SKM-1 treated with dmso at 0.1 percent for 144 hours (cell line): Measurements from ENCODE around the gene FBL.

Experiments
- DNase-seq: peaks from one replicate; lab custom pipeline; 2025; ENCODE audit not compliant: unreplicated experiment; lab: John Stamatoyannopoulos, UW

FBL gene

DNA sequence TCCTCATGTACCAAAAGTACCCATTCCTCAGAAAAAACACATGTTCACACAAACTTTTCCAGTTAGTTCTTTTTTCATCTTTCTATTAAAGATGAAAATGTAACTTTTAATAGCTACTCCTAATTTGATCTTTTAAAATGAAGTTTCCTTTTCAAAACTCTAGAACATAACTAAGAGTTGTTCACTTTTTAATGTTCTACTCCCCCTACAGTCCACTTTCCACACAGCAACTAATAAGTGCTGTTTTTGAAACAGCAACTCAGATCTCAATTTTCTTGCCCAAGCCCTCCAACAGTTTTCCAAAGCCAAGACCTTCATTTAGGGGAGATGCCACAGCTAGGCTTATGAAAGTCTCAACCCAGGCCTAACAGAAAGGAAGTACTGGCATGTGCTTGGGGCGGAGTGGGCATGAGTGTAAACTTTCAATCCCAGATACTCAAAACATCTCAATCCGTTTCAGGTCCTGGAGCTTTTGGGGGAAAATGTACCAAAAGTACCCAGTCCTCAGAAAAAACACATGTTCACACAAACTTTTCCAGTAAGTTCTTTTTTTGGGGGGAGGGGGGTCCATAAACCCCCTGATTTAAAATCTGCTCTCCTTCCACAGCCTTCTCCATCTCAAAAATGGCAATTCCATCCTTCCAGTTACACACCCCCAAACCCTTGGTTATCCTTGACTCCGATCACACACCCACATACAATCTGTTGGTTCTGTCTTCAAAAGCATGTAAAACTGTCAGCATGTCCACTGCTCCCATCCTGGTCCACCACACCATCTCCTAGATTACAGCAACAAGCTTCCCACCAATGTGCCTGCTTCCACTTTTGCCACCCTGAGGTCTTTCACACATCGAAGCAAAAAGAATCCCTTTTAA is 2.0 kb downstream of the FBL start:
- peak; percentile 53 for DNase-seq

DNA sequence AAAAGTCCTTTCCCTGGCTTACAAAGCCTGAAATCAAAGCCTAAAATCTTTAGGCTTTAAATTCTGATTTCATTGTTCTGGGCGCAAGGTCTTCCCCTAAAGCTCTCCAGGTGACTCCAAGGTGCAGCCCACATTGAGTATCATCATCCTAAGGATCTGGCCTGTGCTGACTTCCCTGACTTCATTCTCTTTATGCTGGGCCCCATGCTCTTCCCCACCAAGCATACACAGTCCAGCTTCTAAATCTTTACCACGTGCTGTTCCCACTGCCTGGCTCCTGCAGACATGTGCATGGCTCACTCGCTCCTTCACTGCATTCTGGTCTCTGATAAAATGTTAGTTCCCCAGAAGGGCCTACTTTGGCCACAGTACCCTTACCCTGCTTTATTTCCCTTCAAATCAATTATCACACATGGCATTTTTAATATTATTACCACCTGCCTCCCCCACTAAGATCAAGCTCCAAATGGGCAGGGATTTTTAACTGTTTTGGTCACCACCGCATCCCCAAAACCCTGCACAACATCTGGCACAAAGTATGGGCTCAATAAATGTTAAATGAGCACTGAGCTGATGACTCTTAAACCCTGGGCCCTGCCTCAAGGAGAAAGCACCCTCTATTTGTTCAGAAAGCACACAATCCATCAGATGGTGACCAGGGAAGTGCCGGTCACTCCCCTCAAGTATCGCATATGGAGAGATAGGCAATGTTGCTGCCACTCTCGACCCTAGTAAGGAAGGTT is 3.3 kb downstream of the FBL start:
- DNase-seq: no peak

DNA sequence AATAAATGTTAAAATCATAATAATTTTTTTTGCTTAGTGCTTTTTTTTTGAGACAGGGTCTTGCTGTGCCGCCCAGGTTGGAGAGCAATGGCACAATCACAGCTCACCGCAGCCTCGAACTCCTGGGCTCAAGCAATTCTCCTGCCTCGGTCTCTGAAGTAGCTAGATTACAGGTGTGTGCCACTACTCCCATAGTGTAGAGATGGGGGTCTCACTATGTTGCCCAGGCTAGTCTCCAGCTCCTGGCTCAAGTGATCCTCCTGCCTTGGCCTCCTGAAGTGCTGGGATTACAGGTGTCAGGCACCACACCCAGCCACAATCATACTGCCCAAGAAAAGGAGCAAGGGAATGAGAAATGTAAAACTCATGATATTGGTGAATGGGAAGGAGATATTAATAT is 5.1 kb downstream of the FBL start:
- no peak for DNase-seq

DNA sequence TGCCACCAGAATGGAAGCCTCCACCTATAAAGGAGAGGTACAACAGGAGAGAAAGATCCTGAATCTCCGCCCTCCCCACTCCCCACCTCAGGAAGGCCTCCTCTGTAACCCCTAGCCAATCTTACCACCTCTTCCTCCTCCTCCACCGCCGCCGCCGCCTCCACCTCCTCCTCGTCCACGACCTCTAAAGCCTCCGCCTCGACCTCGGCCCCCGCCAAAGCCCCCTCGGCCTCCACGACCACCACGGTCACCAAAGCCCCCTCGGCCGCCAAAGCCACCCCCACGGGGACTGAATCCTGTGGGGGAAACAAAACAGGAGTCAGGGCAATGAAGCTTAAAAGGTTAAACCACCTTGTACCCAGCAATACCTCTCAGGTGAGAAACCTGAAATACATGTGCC is 5.7 kb downstream of the FBL start:
- no peak for DNase-seq

DNA sequence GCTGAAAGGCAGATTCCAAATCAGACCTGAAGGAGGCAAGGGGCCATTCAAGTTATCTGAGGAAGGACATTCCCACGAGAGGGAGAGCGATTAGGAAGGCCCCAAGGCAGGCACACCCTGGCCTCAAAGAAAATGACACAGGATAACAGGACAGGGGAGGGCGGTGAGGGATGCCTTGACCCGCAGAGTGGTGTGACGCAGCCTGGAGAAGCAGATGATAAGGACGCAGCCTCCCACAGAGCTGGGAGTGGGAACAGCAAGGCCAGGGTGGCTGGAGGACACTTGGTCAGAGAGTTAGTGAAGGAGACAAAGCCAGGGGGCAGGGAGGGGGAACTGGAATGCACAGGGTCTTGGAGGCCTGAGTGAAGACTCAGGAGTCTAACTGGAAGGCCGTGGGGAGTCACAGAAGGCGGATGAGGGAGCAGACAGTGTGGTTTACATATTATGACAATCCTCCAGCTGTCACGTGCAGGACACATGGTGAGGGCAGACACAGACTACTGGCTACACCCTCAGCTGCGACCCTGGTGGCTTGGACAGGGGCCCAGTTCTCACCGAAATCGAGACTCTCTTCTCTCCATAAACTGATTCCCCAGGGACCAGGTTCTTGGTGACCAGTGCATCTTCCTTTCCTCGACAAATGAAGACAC is 6.4 kb downstream of the FBL start:
- DNase-seq: no peak

DNA sequence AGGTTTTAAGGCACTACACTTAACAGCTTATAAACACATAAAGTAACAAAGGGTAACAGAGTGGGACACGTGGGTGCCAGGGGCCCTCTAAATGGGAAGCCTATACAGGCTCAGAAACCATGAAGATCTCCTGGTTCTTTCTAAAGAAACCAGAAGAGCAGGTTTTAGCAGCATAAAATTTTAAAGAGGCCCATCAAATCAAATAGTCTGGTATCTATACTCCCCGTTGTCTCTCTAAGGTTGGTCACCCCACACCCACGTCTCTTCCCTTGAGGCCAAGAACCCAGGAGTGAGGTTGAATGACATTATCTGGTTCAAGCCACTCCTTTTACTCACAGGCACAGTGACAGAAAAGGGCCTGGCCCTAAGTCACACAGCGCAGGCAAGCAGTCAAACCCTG is 7.6 kb downstream of the FBL start:
- DNase-seq: no peak

DNA sequence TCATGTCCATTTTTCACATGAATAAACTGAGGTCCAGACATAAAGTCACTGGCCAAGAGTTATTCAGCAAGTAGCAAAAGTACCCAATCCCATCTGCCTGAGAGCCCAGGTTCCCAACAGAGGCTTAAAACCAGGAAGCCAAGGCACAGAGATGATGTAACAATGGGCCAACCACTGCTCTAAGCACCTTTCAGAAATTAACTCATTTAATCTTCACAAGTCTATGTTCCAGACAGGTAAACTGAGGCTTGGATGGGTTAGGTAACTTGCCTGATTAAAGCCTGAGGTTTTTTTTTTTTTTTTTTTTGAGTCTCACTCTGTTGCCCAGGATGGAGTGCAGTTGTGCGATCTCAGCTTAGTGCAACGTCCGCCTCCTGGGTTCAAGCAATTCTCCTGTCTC is 8.2 kb downstream of the FBL start:
- no peak for DNase-seq

DNA sequence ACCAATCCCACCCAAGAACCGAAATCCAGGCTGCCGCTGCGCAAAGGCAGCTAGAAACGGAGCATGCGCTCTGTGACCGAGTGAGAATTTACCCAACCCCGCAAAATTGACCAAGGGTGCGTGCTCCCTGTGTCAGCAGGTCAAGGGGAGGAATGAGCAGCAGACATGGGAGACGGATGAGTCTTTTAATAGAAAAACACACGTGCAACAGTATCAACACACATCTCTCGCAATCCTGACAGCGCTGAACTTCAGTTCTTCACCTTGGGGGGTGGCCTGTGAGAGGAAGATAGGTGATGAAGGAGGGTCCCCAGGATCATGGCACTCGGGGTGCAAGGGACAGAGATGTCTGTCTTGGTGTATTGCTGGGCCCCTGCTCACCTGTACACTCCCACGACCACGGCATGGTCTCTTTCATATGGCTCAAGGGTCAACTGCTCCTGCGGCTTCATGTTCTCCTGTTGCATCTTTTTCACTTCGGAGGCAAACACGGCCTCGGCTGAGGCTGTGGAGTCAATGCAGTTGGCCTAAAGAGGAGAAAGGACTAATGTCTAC is 11.8 kb downstream of the FBL start:
- DNase-seq: no peak

DNA sequence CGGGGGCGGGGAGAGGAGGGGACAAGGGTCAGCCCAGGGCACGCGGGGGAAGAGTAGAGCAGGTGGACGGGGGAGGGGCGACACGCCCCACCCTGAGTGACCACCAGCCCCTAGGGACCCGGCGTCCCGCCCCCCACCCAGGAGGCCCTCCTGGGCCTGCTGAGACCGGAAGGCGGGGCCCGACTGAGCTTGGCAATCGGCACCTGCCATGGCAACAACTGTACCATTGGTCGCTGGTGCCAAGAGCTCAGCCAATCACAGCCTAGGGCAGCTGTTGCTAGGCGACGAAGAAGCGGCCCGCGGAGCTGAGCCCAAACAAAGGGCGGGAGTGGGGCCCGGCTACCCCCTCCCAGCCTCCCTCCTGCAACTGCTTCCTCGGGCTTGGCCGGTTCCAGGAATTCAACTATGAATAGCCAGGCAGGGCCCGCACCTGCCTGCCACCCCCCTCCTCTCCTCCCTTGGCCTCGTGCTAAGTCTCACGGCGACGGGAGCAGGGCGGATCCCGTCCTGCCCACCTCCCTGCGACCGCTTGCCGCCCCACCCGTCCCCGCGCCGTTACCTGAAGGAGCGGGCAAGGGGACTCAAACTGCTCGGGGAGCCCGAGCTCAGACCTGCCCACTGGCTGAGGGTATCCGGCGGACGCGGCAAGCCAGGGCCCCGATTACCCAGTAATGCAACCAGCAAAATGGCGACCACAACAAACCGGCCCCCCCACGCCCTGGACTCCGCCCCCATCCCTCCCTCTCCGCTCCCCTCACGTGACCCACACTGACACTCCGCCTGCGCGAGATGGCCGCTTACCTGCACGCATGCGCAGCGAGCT is 12.5 kb downstream of the FBL start, which contains the start of gene DYRK1B:
Gene DYRK1B, minus strand, starts transcription at position 699 of the 823 bp plus-strand sequence. CDS start 2,295 bp downstream, outside the sequence.
- no peak for DNase-seq

DNA sequence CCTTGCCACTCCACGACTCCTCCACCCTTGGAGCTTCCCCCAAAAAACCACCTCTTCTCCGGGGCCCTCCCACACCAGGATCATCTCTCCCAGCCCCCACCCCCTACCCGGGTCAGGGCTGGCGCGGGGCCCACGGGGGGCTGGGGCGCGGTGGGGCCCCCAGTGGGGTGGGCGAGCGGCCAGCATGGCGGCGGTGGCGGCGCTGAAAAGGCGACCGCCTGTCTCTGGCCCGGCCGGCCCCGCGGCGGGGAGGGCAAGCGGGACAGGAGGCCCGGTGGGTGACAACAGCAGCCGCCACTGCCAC is 13.1 kb downstream of the FBL start:
- no peak for DNase-seq

DNA sequence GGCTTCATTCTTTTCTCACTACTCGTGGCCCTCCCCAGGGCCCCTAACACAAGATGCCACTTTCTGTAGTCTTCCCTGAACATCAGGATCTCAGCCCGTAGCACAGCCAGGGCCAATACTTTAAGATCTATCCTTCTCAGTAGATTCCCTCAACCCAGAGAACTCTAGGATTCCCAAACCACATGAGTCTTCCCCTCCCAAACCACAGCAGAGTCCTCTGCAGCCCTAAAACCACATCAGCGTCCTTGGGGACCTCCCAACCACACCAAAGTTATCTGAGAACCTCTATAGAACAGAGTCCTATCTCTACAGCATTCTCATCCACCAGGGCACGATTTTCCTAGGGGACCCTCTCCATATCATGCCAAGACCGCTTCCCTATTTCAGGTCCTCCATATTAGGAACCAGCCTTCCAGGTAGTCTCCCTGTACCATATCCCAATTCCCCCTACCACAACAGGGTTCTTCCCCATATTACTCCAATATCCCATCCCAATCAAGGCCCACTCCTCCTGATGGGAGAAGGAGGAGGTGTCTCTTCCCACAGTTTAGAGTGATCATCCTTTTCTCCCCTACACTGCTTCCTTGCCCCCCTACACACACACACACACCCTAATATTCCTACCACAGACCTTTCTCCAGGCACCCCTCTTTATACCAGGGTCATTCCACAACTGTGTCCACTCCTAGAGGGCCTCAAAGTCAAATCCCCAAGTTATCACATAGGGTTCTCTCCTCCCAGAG is 13.7 kb downstream of the FBL start:
- no peak for DNase-seq

DNA sequence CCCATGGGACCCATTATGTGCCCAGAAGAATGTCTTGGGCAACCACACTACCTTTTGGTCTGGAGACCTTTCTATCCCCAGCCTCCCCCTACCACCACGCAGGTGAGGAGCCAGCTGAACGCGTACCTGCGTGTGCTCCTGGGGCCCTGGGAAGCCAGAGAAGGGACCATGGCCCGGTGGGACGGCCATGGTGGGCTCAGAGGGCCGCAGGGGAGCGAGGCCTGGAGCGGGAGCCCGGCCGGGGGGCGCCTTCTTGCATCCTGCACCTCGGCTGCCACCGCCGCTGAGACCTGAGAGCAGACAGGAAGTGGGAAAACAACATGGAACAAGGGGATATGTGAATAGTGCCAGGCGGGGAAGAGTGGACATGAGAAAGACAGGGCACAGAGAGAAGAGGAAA is 14.5 kb downstream of the FBL start:
- no peak for DNase-seq

DNA sequence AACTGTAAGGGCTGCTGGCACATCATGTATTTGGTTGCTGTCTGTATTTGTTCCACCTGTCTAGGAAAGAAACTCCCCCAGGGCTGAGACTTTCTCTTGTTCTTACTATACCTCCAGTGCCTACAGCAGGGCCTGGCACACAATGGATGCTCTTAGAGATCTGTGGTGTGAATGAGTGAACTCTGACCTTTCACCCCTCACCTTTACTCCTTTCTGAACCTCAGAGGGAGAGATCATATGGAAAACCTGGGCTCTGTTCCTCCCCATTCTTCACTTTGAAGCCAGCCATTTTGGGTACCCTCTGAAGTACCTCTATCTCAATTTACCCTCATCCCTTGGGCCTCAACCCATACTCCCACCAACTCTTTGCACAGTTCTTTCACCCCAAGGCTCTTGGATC is 15.3 kb downstream of the FBL start:
- DNase-seq: no peak

DNA sequence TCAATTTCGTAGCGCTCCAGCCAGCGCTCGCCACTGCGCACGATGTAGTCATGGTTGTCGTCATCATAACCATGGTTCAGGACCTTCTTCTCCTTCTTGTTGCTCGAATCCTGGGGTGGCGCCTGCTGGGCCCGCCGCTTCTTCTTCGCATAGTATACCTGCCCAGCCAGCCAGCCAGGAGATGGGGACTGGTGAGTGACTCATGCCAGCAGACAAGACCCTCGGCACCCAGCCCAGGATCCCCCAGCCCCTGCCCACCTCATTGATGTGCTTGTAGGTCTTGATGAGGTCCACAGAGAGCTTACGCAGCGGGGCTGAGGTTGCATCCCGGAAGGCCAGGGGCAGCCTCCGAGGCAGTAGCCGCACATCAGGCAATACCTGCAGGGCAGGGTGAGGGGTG is 15.8 kb downstream of the FBL start:
- no peak for DNase-seq

DNA sequence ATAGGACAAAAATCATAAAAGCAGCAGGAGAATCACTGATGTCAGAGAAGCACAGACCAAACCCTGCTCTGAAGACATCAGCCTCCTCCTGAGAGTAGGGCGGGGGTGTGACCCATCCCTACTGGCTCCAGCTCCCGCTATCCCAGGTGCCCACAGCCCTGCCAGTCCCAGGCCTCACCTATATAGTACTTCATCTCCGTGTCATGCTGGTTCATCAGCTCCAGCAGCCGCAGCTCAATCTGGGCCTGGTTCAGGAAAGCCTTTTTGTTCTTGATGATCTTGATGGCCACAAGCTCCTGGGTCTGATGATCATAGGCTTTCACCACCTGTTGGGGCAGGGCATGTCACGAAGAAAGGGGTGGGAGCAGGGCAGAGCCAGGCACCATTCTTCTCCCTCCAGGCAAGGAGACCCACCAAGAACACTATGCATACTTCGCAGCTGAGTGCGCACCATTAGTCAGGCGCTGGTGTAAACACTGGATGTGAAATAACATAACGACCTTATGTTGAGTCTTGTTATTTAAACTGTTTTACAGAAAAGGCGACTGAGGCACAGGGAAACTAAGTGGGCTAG is 16.4 kb downstream of the FBL start:
- DNase-seq: no peak

DNA sequence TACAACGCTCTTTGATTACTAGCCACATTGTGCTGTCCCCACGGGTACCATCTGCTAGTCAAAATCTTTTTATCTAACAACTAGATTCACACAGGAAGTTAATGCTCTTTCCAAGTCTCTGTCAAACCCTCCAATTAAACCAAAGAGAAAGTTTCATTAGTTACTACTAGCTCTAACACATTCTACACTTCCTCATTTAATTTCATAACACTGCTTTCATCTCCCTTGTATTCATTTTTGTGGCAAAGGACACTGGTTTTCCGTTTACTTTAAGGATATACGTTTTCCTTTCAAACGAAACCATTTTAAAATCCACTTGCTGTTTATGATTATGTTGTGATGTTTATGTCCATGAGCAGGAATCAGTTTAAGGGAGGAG is 17.5 kb downstream of the FBL start:
- no peak for DNase-seq

DNA sequence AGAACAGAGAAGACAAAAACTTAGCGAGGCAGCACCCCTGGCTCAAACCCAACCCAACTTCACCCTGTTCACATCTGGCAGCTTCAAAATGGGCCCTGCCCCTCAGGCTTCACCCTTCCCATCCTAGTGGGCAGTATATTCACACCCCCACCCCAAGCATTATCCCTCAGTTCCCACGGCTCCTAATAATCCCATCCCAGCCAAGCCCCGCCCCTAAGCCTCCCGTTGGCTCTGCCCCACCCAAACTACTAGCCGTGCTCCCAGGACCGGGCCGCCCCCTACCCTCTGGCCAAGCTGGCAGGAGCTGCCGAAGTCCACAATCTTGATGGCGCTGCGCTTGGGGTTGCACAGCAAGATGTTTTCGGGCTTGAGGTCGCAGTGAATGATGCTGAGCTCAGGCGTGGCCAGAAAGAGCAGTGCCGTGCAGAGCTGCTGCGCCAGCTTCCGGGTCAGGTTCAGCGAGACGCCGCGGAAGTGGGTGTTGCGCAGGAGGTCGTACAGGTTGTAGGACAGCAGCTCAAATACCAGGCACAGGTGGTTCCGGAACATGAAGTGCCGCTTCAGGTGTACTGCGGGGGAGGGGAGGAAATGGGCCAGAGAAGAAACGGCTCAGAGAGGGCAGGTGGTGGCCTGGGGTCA is 18.0 kb downstream of the FBL start:
- DNase-seq: no peak

DNA sequence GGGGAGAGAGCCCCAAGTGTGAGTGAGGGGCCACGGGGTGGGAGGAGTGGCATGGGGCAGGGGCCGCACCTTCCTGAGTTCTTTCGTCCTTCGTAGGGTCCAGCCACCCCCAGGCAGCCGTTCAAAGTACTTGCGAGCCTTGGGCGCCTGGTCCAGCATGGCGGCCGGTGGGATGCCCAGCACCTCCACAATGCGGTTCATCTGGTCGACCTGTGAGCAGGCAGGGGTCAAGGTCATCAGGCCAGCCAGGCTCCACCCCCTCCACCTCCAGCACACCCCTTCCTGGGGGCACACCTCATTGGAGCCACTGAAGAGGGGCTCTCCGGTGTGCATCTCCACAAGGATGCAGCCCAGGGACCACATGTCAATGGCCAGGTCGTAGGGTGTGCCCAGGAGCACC is 19.0 kb downstream of the FBL start:
- no peak for DNase-seq

DNA sequence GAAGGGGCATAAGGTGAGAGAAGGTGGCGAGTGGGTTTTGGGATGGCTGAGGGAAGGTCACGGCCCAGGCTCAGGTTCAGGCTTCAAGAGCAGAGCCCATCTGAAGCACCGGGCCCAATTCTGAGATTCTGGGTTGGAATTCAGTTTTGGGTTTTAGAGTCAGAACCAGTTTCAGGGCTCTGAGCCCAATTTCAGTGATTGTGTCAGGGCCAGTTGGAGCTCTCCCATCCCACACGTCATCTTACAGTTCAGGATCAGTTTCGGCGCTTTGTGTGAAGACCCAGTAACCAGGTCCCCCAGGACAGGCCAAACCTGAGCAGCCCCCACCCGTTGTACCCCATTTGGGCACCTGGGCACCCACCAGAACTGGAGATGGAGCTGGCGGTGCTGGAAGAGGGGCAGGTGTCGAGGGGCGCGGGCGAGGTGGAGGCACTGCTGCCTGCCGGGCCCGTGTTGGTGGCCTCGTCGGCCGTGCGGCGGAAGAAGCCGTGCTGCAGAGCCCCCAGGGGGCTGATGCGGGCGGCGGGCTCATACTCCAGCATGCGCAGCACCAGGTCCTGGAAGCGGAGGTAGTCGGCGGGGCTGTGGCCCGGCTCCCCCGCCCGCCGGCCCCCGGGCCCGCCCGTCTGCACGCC is 19.8 kb downstream of the FBL start:
- no peak for DNase-seq
